GM23338 (cell line): ENCODE data around the gene ADCY5. TPM values are rescaled to one million over a fixed set of nuclear protein-coding genes. Genes with fewer than 3 reads are reported as not detected.

Experiments used
- CREB1 ChIP-seq: fragments of 250-450 bp; sonication (Bioruptor Pico); IDR thresholded peaks from 2 replicates; pipeline ENCODE4 v1.5.0; 2020; ENCODE audit warnings: low read depth, mild to moderate bottlenecking, moderate library complexity
- CTCF ChIP-seq, 2 experiments: fragments of 200-600 bp in 1 of 2; sonication (generic) in 1 of 2; conservative IDR thresholded peaks; 2 replicates each; pipeline versions ENCODE4 v1.5.1 to v1.6.1; 2016 to 2017; ENCODE audit warnings: antibody characterized with exemption in 2 of 2, low read depth in 2 of 2, mild to moderate bottlenecking in 2 of 2, moderate library complexity in 1 of 2
- ETS1 ChIP-seq: IDR thresholded peaks from 2 replicates; pipeline ENCODE4 v1.6.1; 2016; ENCODE audit warnings: antibody characterized with exemption
- EZH2phosphoT487 ChIP-seq: fragments of 200-600 bp; sonication (generic); IDR thresholded peaks from one replicate; pipeline ENCODE4 v1.8.1; 2018; ENCODE audit warnings: antibody characterized with exemption; ENCODE audit not compliant: unreplicated experiment
- NANOG ChIP-seq: IDR thresholded peaks from 2 replicates; pipeline ENCODE4 v1.6.1; 2016; ENCODE audit warnings: antibody characterized with exemption, borderline replicate concordance
- STAT1 ChIP-seq: IDR thresholded peaks from one replicate; pipeline ENCODE4 v1.6.1; 2016; ENCODE audit warnings: antibody characterized with exemption; ENCODE audit not compliant: unreplicated experiment
- ZNF331 ChIP-seq: fragments of 250-450 bp; sonication (Bioruptor Pico); IDR thresholded peaks from 2 replicates; pipeline ENCODE4 v1.5.0; 2020; ENCODE audit warnings: low read depth, mild to moderate bottlenecking, moderate library complexity
- ZNF462 ChIP-seq: fragments of 250-450 bp; sonication (Bioruptor Pico); IDR thresholded peaks from 2 replicates; pipeline ENCODE4 v1.5.0; 2020; ENCODE audit warnings: mild to moderate bottlenecking, moderate library complexity
- polyA plus RNA-seq: library from polyadenylated mRNA; unstranded; fragments of >200 nt; fragmentation: Nextera tagmentation; extraction: Ambion mirVana; gene quantifications from 2 replicates; pipeline ENCODE4 v1.2.1, GENCODE V29; 2016
- total RNA-seq: library from RNA; depleted of rRNA; stranded (reverse); fragments of >200 nt; shearing (Covaris generic); gene quantifications from 2 replicates; pipeline ENCODE4 v1.2.3, GENCODE V29; 2014

ADCY5 gene
- total and polyA plus RNA-seq, 2 experiments from 2014 or later: 3.5 to 10.2 TPM

- TF ChIP-seq ZNF462 (CRISPR knock-in tag) (no peak), EZH2phosphoT487 (no peak), ETS1 (no peak), STAT1 (no peak), NANOG (no peak), CREB1 (CRISPR knock-in tag) (no peak), ZNF331 (CRISPR knock-in tag) (no peak), CTCF (conservative IDR thresholded peaks at IDR 0.05; ENCODE audit: low read depth in 2 of 2) (no peak)
Observed at GRCh38 chr3:123416647-123417046, 32.2 kb downstream of the ADCY5 start (continued).
